Measurements from ENCODE around the gene RFPL3. TPM values are rescaled to one million over a fixed set of nuclear protein-coding genes. Genes with fewer than 3 reads are reported as not detected.
"Not testable (repeated sequence)": the region's sequence is repeated elsewhere in the genome, so short reads cannot be mapped to it uniquely, and the experiment has no call there.

RFPL3 gene
- polyA plus RNA-seq, 3 donors, result 0.13 TPM; not detected in 2

DNA sequence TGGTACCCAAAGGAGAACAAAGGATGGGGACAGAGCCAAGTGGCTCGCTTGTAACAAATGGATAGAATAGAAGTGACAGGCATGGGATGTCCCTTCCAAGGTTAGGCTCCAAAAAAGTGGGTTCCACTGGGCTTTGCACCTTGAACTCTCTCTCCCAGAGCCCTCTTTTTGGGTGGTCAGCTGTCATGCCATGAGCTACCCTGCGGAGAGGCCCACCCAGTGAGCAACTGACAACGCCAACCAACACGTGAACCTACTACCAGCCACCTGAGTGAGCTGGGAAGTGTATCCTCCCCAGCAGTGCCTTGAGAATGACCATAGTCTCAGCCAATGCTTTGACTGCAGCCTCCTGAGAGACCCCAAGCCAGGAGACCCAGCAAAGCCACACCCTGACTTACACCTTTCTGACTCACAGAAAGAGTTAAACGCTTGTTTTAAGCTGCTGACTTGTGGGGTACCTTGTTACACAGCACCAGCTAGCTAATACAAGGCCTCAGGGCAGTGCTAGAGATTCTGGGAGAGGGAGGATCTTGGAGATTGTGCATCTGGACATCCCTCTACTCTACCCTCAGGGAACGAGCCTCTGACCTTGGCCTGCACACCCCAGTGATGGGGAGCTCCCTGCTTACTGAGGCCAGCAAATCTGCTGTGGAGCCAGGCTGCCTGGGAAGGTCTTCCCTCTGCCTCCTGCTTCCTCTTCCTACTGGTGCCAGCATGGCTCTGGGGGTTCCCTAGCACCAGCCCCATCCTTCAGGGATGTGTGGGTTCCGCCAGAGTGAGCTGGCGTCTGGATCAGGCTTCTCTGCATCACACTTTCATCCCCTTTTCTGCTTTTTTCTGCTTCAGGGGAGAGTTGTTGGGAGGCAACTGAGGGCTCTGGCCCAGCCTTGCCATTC lies 29.1 kb upstream of the RFPL3 start:
- DNase-seq (ENCODE audit: low read depth in 3 of 3, low spot score in 2 of 3), result no peak

DNA sequence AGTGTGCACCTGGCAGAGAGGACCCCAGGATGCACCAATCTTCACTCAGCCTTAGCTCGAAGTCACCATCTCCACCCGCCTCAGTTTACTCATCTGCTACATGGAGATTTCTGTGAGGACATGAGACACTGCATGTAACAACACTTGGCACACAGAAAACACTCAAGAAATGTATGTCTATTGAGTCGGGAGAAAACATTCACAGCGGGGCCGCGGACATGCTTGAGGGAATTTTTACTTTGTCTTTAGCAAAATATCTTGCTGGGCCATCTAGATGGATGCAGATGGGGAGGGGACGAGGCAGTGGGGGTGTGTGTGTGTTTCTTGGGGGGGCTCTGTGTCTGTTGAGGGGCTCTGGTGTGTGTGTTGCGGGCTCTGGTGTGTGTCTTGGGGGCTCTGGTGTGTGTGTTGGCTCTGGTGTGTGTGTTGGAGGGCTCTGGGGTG lies 28.4 kb upstream of the RFPL3 start:
- no peak for DNase-seq (ENCODE audit: low read depth in 3 of 3, low spot score in 2 of 3)

DNA sequence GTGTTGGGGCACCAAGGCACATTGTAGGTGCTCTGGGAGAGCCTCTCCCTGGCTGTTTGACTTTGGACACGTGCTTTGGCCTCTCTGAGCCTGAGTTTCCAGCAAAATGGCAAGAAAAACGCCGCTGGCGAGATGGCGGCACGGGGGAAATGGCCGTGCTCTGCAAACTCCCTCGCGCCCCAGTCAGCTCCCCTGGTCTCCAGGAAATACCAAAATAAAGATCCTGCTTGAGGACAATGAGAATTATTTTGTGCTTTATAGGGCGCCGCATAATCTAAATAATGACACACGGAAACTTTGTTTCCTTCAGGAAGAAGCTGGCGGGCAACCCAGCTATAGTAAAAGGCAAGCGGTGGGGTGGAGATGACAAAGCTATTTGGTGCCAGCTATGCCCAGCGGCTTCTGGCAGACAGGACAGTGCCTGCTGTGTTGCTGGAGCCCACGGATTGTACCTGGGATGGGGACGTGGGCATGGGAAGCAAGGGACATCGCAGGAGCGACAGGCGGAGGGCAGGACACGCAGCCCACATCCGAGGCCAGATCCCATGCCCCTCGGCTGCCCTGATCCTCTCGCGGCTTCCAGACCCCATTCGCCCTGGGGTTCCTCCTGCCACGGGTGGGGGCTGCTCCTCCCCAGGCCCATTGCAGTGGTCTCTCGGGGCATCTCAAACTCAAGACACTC lies 26.3 kb upstream of the RFPL3 start:
- DNase-seq (ENCODE audit: low read depth in 3 of 3, low spot score in 2 of 3), result no peak

DNA sequence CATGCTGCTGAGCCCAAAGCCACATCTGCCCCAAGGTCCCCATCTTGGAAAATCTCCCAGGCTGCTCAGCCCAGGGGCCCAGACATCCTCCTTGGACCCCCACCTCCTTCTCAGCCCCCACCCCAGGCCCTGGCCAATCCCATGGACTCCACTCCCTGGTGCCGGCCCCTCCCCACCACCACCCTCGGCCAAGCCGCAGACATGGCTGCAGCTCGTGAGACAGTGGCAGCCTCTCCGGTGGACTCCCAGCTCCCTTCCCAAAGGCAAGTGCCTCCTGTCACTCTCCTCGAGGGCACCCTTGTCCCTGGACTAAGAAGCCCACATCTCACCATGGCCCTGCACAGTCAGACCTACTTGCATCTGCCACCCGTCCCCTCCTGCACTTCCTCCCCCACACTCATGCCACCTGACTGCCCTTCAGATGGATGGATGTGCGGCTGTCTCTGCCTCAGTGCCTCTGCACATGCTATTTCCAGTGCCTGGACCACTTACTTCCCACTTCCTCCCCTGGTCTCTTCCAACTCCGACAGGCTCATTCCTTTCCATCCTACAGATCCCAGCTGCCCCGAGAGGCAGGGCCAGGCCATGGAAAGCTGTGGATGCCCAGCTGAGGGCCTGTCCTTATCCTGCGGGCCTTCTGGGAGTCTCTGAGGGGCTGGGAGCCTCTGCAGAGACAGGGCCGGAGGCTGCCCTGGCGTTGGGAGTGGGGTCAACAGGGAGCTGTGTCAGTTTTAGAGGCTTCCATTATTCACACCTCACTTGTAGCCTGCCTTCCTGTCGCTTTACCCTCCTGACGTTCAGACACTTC lies 25.5 kb upstream of the RFPL3 start:
- no peak for DNase-seq (ENCODE audit: low read depth in 3 of 3, low spot score in 2 of 3)

DNA sequence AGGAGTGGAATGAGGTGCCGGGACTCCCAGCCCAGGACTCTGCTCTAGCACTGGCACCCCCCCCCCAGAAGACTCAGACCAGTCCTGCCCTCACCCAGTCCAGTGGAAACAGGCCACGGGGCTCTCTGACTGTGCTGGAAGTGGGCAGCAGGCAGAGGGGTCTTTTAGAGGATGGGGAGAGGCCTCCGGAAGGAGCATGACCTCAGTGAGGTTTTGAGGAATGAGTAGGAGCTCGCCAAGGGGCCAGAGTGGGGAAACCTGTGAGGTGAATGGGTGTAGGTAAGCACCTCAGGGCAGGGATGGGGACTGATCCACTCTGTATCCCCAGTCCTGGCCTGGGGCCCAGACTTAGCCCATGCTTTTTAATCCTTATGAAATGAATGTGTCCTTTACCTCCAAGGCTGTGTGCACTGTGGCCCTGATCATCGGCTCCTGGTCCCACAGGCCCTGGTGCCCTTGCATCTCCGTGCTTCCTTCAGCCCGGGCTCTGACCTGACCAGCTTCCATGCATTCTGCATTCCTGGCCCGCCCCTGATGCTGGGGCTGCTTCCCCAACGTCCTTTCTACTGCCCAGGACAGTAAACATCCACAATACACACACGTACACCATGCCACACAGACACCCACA lies 24.4 kb upstream of the RFPL3 start:
- no peak for DNase-seq (ENCODE audit: low read depth in 3 of 3, low spot score in 2 of 3)

DNA sequence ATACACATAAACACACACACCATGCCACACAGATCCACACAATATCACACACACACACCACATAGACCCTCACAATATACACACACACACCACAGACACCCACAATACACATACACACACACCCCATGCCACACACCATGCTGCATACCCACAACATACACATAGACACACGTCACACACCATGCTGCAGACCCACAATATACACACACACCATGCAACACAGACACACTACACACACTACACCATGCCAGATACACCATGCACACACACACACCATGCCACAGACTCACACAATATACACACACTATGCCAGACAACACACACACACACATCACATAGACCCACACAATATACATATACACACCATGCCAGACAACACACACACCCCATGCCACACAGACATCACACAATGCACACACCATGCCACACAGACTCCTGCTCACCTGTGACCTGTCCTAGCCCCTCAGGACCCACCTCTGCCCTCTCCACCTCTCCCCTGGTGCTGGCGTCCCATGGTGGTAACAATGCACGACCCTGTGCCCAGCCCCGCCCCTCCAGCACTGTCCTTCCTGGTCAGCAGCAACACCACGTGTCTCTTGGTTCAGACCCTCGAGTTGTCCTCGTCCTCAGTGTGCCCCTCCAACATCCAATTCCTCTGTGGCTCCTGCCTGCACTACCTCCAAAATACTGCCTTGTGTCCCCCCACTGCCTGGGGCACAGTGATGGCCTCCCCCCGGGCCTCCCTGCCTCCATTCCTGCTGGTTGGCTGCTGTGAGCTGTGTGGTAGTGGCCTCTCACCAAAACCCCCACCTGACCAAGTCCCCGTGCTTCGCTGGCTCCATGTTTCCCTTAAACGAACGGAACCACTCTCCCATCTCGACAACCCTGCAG lies 23.7 kb upstream of the RFPL3 start:
- no peak for DNase-seq (ENCODE audit: low read depth in 3 of 3, low spot score in 2 of 3)

DNA sequence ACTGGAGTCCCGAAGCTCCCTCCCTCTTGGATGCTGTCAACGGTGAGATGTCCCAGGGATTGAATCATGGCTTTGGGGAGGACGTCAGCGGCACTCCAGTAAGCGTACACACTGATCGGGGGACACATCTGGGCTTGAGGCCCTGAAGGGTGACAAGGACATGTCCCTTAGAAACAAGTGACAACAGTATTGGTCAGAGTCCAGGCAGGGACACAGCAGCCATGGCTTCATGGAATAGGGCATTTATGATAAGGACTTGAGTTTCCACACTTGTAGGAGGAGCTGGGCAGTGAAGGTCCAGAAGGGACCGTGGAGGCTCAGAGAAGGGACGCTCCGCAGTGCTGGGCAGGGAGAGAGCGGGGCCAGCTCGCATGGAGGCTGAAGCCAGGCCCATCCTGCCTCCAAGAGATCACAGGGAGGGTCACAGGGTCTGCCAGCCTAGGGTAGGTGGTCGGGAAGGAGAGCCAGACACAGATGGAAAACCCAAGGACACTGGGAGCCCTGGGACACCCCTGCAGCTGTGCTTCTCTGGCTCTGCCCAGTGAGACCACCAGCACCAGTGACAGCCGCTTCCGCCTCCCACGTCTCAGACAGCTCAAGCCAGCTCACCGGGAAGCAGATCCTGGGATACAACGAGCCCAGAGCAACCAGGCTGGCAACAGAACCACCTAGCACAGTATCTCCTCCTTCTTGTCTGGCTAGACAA lies 22.9 kb upstream of the RFPL3 start:
- no peak for DNase-seq (ENCODE audit: low read depth in 3 of 3, low spot score in 2 of 3)

DNA sequence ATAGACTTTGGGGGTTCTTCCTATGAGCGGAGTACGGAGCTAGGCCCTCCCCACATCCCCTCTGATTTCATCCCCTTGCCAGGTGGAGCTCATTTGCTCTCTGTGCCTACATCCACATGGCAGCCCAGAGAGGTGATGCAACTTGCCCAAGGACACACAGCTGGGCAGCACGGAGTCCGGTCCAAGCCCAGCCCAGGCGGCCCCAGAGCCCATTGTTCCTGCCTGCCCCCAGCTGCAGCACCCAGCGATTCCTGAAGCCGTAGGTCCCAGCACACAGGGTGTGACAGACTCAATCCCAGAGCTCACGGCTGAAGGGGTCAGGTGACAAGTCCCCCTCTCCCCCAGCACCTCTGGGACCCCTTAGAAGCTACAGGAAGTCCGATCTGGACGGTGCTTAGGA lies 22.2 kb upstream of the RFPL3 start:
- no peak for DNase-seq (ENCODE audit: low read depth in 3 of 3, low spot score in 2 of 3)

DNA sequence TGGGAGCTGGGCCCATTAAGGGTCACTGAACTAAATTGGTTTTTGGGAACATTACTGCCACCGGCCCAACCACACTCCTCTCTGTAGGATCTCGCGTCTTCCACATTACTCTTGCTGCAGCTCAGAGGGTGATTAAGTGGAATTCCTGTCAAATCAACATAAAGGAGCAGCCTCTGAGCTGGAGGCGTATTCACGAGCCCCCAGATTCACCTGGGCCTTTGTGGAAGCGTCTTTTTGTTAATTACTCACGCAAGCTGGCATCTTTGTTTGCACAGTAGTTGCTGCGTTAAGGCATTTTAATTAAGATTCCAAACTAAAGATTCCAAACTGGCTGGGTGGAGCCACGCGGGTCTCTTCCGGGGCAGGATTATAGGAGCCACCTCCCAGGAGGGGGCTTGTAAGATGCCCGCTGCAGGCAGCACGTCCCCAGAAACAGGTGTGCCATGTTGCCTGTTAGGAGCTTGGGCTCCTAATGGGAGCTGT lies 21.5 kb upstream of the RFPL3 start:
- no peak for DNase-seq (ENCODE audit: low read depth in 3 of 3, low spot score in 2 of 3)

DNA sequence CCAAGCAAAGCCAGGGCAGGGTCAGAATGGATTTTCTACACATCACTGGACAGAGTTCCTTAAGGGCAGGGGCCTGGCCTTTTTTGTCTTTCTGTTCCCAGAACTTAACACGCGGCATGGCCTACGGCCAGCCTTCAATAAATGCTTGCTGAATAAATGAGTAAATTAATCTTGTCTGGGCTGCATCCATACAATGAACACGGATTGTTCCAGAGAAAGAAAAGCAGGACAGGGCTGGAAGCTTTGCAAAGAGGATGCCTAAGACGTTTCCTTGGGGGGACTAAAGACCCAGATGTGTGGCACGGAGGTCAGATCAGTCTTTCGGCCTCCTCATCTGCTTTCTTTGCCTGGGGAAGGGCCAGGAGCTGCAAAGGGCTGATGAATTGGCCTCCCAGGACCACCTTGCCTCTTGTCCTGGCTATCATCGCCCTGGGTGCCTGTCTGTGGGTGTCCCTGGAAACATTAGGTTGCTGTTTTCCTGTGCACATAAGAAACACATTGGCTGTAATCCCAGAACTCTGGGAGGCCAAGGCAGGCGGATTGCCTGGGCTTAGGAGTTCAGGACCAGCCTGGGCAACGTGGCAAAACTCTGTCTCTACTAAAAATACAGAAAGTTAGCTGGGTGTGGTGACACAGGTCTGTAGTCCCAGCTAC lies 20.8 kb upstream of the RFPL3 start:
- no peak for DNase-seq (ENCODE audit: low read depth in 3 of 3, low spot score in 2 of 3)

DNA sequence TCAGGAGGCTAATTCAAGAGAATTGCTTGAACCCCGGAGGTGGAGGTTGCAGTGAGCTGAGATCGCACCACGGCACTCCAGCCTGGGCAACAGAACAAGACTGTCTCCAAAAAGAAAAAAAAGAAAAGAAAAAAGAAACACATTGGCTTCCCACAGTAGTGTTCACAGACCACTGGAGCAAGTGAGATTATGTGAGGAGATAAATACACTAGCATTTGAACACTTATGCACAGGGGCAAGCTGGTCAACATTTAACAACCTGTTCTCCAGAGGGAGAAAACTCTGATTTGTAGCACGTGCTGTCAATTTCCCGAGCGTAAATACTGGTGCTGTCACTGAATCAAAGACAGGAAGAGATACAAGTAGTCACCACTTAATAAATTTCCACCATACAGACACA lies 20.2 kb upstream of the RFPL3 start:
- not testable (repeated sequence) for DNase-seq (ENCODE audit: low read depth in 3 of 3, low spot score in 2 of 3)

DNA sequence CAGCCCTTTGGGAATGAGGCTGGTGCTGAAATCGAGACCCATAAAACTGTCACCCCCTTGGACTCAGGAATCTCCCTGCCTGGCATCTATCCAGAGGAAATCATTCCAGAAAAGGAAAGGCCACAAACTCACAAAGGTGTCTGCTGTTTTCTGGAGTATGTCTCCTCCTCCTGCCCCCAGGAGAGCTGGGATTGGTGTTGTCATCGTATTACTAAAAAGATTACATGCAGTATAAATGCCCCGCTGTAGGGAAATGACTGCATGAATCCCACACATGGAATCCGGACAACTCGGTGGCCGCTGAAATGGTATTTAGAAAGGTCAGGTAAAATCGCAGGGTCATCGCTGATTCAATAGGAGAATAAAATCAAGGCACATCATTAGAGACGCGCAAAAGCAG lies 18.9 kb upstream of the RFPL3 start:
- DNase-seq (ENCODE audit: low read depth in 3 of 3, low spot score in 2 of 3), result no peak

DNA sequence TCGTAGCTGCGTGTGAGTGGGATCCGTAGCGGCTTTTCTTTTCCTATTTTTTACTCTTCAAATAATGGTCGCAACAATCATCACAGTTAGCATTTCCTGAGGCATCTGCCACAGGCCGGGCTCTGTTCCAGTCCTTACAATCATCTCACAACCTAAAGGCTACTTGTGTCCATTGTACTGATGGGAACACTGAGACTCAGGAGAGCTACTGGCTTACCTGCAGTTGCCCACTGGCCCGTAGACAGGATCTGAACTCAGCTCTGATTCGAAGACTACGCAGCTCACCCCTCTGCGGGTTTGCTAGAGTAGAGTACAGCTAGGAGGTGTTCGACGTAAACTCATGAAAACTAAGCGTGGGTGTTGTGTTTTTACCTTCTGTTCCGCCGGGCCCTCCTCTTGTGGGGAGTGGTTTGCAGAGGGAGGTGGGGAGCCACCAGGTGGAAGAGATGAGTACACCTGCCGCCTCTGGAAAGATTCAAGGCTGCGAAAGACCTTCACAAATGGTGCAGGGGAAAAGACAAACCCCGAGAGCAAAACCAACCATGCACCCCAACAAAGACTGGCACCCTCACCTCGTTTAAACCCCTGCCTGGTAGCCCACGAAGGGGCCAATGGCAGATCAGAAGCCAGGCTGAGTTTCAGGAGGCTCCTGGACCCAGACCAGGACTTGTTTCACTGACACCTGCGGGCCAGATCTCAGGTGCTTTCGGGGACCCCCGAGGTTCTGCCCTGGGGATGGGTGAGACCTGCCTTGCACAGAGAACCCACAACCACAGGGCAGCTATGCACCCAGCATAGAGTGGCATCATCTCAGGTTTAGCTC lies 18.3 kb upstream of the RFPL3 start:
- DNase-seq (ENCODE audit: low read depth in 3 of 3, low spot score in 2 of 3), result no peak

DNA sequence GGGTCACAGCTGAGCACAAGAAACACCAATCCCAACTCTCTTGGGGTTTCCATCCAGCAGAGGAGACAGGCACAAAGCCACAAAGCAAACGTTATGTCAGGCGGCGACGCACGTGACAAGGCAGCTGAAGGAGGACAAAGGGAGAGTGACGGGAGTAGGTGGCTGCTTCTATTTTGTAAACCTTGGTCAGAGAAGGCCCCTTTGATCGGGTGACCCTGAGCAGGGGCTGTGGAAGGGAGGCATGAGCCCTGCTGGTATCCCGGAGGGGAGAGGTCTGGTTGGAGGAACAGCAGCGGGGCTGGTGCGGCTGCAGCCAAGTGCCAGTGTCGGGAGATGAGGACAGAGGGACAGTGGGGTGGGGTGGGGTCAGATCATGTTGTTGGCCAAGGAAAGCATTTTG lies 17.3 kb upstream of the RFPL3 start:
- no peak for DNase-seq (ENCODE audit: low read depth in 3 of 3, low spot score in 2 of 3)

DNA sequence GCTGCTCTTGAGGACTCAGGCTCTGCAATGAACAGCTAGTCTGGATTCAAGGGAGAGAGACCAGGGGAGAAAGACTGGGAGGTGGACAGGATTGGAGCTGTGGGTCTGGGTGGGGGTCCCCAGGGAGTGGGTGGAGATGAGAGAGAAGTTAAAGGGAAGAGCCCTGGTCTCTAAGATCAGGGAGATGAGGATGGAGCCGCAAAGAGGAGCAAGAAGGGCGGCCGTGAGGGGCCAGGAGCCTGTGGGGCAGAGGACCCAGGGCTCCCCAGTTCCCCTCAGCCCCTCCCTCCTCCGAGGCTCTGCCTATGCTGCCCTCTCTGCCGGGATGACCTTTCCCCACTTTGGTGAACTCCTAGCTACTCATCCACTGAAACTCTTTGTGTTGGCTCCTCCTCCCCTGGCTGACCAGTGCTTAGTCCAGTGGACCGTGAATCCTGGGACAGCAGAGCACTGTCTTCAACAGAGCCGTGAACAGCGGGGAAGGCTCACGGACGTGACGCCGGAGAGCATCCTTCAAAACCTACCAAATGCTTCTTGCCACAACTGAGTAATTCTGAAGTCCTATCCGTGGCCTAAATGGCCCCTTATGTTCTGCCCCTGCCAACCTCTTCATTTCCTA lies 16.4 kb upstream of the RFPL3 start:
- no peak for DNase-seq (ENCODE audit: low read depth in 3 of 3, low spot score in 2 of 3)

DNA sequence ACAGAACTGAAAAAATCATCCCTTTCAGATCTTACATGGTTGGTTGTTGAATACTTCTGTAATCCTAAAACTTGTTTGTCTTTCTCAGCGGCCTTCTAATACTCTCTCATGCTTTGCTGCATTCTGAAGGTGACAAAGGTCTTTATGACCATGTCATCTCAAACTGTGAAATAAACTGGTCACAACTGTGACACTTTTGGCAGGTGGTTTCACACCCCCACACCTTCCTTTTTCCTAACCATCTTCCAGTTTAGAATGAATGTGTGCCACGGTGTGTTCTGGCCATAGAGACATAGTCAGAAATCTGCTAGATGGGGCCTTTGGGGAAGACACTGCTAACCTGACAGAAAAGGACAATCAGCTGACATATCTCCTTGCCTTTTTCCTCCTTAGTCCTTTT lies 14.7 kb upstream of the RFPL3 start:
- DNase-seq (ENCODE audit: low read depth in 3 of 3, low spot score in 2 of 3), result no peak

DNA sequence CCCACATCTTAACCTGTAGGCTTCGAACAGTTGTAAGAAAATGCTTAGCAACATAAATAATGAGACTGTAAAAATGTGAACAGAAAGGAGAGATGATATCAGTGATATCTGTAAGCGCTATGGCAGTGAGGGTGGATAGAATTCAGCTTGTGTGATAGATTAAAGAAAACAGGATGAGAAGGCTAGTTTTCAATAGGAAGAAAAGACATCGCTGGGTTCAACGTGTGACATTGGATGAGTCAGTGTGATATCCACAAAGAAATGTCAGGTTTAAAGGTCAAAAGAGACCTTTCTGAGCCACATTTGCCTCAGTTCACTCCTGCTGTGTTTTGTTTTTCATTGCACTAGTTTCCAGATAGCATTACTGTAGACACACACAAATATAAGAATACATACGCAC lies 13.7 kb upstream of the RFPL3 start:
- no peak for DNase-seq (ENCODE audit: low read depth in 3 of 3, low spot score in 2 of 3)
